Gastrocnemius medialis (tissue), 4 donors: ENCODE results near the gene ARRDC3. TPM values are rescaled to one million over a fixed set of nuclear protein-coding genes. Genes with fewer than 3 reads are reported as not detected.

Experiments
- ATAC-seq, 2 donors: fragments of 150-250 bp; one replicate each; pipeline ENCODE4 v1.9.1; 2016
- DNase-seq, 2 donors: peaks; one replicate each; pipeline ENCODE4 v3.0.0-alpha.2; 2019
- H3K27ac ChIP-seq, 4 donors: fragments of 200-600 bp; sonication (generic); 1 replicate in 1 of 4; 2 replicates in 3 of 4; pipeline ENCODE4 v1.5.1; 2016 to 2018; ENCODE audit warnings: mild to moderate bottlenecking in 2 of 4, moderate library complexity in 1 of 4
- H3K27me3 ChIP-seq, 3 donors: fragments of 200-600 bp; sonication (generic) in 2 of 3; 1 replicate in 1 of 3; 2 replicates in 2 of 3; pipeline versions ENCODE4 v1.5.1 to v1.6.0; 2016 to 2019; ENCODE audit warnings: mild to moderate bottlenecking in 1 of 3, moderate library complexity in 1 of 3
- H3K36me3 ChIP-seq, 2 donors: fragments of 200-600 bp; sonication (generic) in 1 of 2; one replicate each; pipeline ENCODE4 v1.5.1; 2017 to 2018
- H3K4me1 ChIP-seq, 2 donors: fragments of 200-600 bp; sonication (generic) in 1 of 2; one replicate each; pipeline ENCODE4 v1.5.1; 2016 to 2017; ENCODE audit warnings: mild to moderate bottlenecking in 2 of 2
- H3K4me3 ChIP-seq, 4 donors: fragments of 200-600 bp; sonication (generic) in 3 of 4; 1 replicate in 1 of 4; 2 replicates in 3 of 4; pipeline ENCODE4 v1.5.1; 2016 to 2019; ENCODE audit warnings: mild to moderate bottlenecking in 2 of 4
- H3K9me3 ChIP-seq, 3 donors: fragments of 200-600 bp; sonication (generic) in 2 of 3; 1 replicate in 1 of 3; 2 replicates in 2 of 3; pipeline ENCODE4 v1.5.1; 2016 to 2019
- POLR2A ChIP-seq, 2 donors: fragments of 450-650 bp; IDR thresholded peaks; one replicate each; pipeline ENCODE4 v1.6.1; 2017; ENCODE audit warnings: antibody characterized with exemption in 2 of 2, mild to moderate bottlenecking in 2 of 2, moderate library complexity in 2 of 2
- in situ Hi-C, 4 donors: fragments of 200-750 bp; cut with MboI; loops; one replicate each; pipeline versions ENCODE4 v1.15.0 to v1.8.0; 2017; ENCODE audit warnings: low sequenced_read_pairs in 4 of 4
- intact Hi-C: fragments of 100-400 bp; cut with DNase I; formaldehyde crosslinking; loops from one replicate; pipeline ENCODE4 v1.15.1; 2023; ENCODE audit warnings: low total_unique reads
- total RNA-seq, 4 donors: library from RNA; depleted of rRNA; stranded (reverse); fragments of >200 nt; gene quantifications; one replicate each; pipeline versions ENCODE4 v1.1.0 to v1.2.3, GENCODE V29; 2016
- TF ChIP-seq, protein P1 (sequence below), 5 experiments: fragments of 450-650 bp in 3 of 5; fragments of 200-600 bp in 2 of 5; sonication (generic) in 2 of 5; IDR thresholded peaks in 4 of 5; conservative IDR thresholded peaks in 1 of 5; 1 replicate in 4 of 5; 2 replicates in 1 of 5; pipeline ENCODE4 v1.5.1; 2016 to 2019; ENCODE audit warnings: antibody characterized with exemption in 5 of 5, mild to moderate bottlenecking in 3 of 5, moderate library complexity in 3 of 5

Gene ARRDC3
- total RNA-seq, 4 donors from 2014 or later: 64.1 to 116 (median 87.7) TPM

DNA sequence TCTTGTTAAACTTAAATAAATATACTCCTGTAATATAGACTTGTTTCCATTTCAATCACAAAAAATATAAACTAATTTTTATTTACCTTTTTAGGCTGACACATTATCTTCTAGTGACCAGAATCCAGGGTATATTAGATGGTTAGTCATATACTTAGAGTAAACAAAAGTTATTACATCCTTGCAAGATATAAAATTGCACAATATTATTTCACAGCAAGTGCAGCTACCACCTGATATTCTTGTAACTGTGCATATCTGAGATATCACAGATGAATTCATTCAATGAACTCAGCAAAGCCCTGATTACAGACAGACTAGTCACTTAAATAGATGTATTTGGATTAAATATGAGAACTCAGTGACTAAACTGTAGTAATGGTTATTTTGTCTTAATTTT lies 25.6 kb upstream of the ARRDC3 start:
- no peak overlapping the region for H3K27ac ChIP-seq
- no peak for DNase-seq
- no peak for ATAC-seq
- no peak overlapping the region for H3K4me3 ChIP-seq
- no peaks in the 10 kb centered on the region for H3K4me1 ChIP-seq
- intact Hi-C loops (no loop called here), in situ Hi-C loops (loop anchor here in 2 of 4 donors (10.0 to 25.0 kb wide), 2 partner anchors 474 to 546 kb away; no protein-coding TSS in a partner anchor)
- H3K36me3 ChIP-seq: no peaks in the 10 kb centered on the region
- no peaks in the 10 kb centered on the region for H3K9me3 ChIP-seq
- H3K27me3 ChIP-seq: no peaks in the 10 kb centered on the region
- TF ChIP-seq POLR2A (IDR thresholded peaks at IDR 0.05): no peak
- TF ChIP-seq, protein P1, sequence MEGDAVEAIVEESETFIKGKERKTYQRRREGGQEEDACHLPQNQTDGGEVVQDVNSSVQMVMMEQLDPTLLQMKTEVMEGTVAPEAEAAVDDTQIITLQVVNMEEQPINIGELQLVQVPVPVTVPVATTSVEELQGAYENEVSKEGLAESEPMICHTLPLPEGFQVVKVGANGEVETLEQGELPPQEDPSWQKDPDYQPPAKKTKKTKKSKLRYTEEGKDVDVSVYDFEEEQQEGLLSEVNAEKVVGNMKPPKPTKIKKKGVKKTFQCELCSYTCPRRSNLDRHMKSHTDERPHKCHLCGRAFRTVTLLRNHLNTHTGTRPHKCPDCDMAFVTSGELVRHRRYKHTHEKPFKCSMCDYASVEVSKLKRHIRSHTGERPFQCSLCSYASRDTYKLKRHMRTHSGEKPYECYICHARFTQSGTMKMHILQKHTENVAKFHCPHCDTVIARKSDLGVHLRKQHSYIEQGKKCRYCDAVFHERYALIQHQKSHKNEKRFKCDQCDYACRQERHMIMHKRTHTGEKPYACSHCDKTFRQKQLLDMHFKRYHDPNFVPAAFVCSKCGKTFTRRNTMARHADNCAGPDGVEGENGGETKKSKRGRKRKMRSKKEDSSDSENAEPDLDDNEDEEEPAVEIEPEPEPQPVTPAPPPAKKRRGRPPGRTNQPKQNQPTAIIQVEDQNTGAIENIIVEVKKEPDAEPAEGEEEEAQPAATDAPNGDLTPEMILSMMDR (IDR thresholded peaks at IDR 0.05 in 4 of 5, conservative IDR thresholded peaks at IDR 0.05 in 1 of 5): no peak

GRCh38 chr5:91407204-91407603 lies 24.1 kb upstream of the ARRDC3 start:
- H3K9me3 ChIP-seq: no peaks in the 10 kb centered on the region
- no peak for DNase-seq
- TF ChIP-seq, protein P1 (IDR thresholded peaks at IDR 0.05 in 4 of 5, conservative IDR thresholded peaks at IDR 0.05 in 1 of 5): no peak
- TF ChIP-seq POLR2A (IDR thresholded peaks at IDR 0.05): no peak
- no peaks in the 10 kb centered on the region for H3K4me1 ChIP-seq
- no peak for ATAC-seq
- H3K27me3 ChIP-seq: no peaks in the 10 kb centered on the region
- in situ Hi-C loops: loop anchor here in 2 of 4 donors (10.0 to 25.0 kb wide), 2 partner anchors 472 to 545 kb away; no protein-coding TSS in a partner anchor
- intact Hi-C loops: no loop called here
- no peaks in the 10 kb centered on the region for H3K36me3 ChIP-seq
- no peak overlapping the region for H3K27ac ChIP-seq
- H3K4me3 ChIP-seq: no peak overlapping the region

DNA sequence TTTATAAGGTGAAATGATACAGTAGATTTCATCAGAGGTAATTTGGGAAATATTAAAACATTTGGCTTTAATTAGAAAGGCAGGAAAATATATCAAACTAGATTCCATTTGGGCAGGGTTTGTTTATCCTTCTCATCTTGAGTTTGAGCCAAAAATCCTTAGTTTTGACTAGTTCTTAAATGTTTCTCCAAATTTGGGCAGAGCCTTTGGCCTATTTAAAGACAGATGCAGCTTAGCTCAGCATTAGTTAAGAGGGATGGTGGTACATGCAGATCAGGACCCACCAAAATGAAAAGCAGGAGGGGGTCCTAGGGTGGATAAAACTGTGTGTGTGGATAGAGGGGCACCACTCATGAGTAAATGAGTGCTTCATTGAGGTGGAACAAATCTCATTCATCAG lies 20.3 kb upstream of the ARRDC3 start:
- H3K27me3 ChIP-seq: no peaks in the 10 kb centered on the region
- no peak overlapping the region for H3K27ac ChIP-seq
- H3K9me3 ChIP-seq: no peaks in the 10 kb centered on the region
- no peaks in the 10 kb centered on the region for H3K36me3 ChIP-seq
- no peak for DNase-seq
- H3K4me3 ChIP-seq: no peak overlapping the region
- in situ Hi-C loops (loop anchor here in 2 of 4 donors (5.0 to 25.0 kb wide), 3 partner anchors 469 to 541 kb away; no protein-coding TSS in a partner anchor), intact Hi-C loops (no loop called here)
- ATAC-seq: no peak
- H3K4me1 ChIP-seq: no peaks in the 10 kb centered on the region
- TF ChIP-seq, protein P1 (IDR thresholded peaks at IDR 0.05 in 4 of 5, conservative IDR thresholded peaks at IDR 0.05 in 1 of 5): no peak
- TF ChIP-seq POLR2A (IDR thresholded peaks at IDR 0.05): no peak

DNA sequence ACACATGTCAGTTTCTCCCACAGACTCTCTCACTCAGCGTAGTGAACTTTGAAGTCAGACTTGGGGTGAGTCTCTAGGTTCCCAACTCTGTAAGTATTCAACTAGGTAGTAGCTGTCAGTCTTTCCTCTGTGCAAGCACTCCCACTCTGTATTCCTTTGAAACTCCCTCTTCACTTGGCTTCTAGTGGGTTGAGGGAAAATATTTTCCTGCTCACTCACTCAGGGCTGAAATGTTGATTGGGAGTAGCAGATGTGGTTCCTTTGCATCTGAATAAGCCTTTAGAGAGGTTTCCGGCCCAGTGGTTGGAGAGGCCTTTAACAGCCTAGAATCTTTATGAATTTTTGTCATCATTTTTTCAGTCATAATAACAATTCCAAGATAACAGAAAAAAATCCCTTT lies 18.1 kb upstream of the ARRDC3 start:
- DNase-seq (no peak), ATAC-seq (no peak)
- no peaks in the 10 kb centered on the region for H3K9me3 ChIP-seq
- in situ Hi-C loops (loop anchor here in 2 of 4 donors (5.0 to 25.0 kb wide), 3 partner anchors 466 to 539 kb away; no protein-coding TSS in a partner anchor), intact Hi-C loops (no loop called here)
- H3K4me3 ChIP-seq: no peak overlapping the region
- TF ChIP-seq, protein P1 (IDR thresholded peaks at IDR 0.05 in 4 of 5, conservative IDR thresholded peaks at IDR 0.05 in 1 of 5): no peak
- TF ChIP-seq POLR2A (IDR thresholded peaks at IDR 0.05): no peak
- no peaks in the 10 kb centered on the region for H3K4me1 ChIP-seq
- H3K27ac ChIP-seq: no peak overlapping the region
- H3K36me3 ChIP-seq: no peaks in the 10 kb centered on the region
- no peaks in the 10 kb centered on the region for H3K27me3 ChIP-seq

- no peaks in the 10 kb centered on the region for H3K27me3 ChIP-seq
- no peaks in the 10 kb centered on the region for H3K36me3 ChIP-seq
- H3K4me1 ChIP-seq: no peaks in the 10 kb centered on the region
- DNase-seq (no peak), ATAC-seq (no peak)
- no peak overlapping the region for H3K27ac ChIP-seq
- H3K9me3 ChIP-seq: no peaks in the 10 kb centered on the region
- in situ Hi-C loops (loop anchor here in 1 of 4 donors (25.0 kb wide), 1 partner anchor 985 kb away; the partner anchor contains the start of gene CETN3), intact Hi-C loops (no loop called here)
- no peak overlapping the region for H3K4me3 ChIP-seq
- TF ChIP-seq POLR2A (IDR thresholded peaks at IDR 0.05): no peak
- TF ChIP-seq, protein P1 (IDR thresholded peaks at IDR 0.05 in 4 of 5, conservative IDR thresholded peaks at IDR 0.05 in 1 of 5): no peak
Observed at GRCh38 chr5:91397791-91398190, 14.7 kb upstream of the ARRDC3 start.
